ENCODE data around the gene MIDN.

Gene MIDN

DNA sequence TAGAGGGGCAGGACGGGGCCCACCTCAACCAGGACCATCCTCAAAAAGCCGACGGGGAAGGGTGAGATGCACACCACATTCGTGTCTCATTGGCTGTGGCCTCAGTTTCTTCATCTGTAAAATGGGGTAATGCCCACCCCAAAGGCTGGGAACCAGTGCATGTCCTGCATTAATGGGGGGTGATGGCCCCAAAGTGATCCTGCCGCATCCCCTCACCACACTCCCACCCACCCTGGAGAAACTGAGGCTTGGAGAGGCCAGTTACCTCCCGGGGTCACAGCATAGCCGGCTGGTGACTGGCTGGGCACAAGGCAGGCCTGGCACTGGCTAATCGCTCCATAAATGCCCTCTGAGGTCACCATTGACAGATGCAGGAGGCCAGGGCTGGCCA is 640 bp upstream of the MIDN start:
- H3K79me1 ChIP-seq (ENCODE audit: low read depth, low read length): peaks cover 15% of the 10 kb centered on the region
- no peaks in the 10 kb centered on the region for H3K9me3 ChIP-seq (replicated peaks in 1 of 2; ENCODE audit: control insufficient read depth in 2 of 2, insufficient read depth in 1 of 2, low read depth in 1 of 2, low read length in 2 of 2)
- H3K14ac ChIP-seq (ENCODE audit: low read length): no peak overlapping the region
- H2AFZ ChIP-seq (ENCODE audit: low read length): no peak overlapping the region
- no peaks in the 10 kb centered on the region for H3K27me3 ChIP-seq (ENCODE audit: control insufficient read depth in 3 of 3, insufficient read depth in 3 of 3, low read depth in 1 of 3, low read length in 3 of 3)
- H3K9ac ChIP-seq (ENCODE audit: low read depth, low read length, poor library complexity): peak overlapping the region; percentile 64
- peak overlapping the region; percentile 94 for H2AK5ac ChIP-seq (ENCODE audit: low read depth, low read length)
- no peak for DNase-seq (ENCODE audit: low spot score)
- H3K4me1 ChIP-seq (ENCODE audit: control insufficient read depth in 2 of 2, insufficient read depth in 1 of 2, low read depth in 1 of 2, low read length in 2 of 2): peaks cover 14 to 32% of the 10 kb centered on the region in 2 donors
- peak overlapping the region; percentile 54 for H2BK15ac ChIP-seq (ENCODE audit: low read length)
- H2BK5ac ChIP-seq (ENCODE audit: low read length): peak overlapping the region; percentile 93
- peak overlapping the region; percentile 73 for H3K4me2 ChIP-seq (ENCODE audit: insufficient read depth, low read length, poor library complexity, severe bottlenecking)
- H3K18ac ChIP-seq (ENCODE audit: low read length): peak overlapping the region; percentile 95
- H4K91ac ChIP-seq (ENCODE audit: low read depth, low read length, poor library complexity): no peak overlapping the region
- H3K23ac ChIP-seq (ENCODE audit: low read depth, low read length, poor library complexity): peak overlapping the region; percentile 34
- no CpG with 5 or more reads among the region's 8 CpGs for WGBS, 2 donors (ENCODE audit: extremely low coverage in 2 of 2, insufficient read length in 2 of 2, insufficient replicate concordance in 1 of 2)
- peak overlapping the region; percentile 93 for H2BK12ac ChIP-seq (ENCODE audit: low read length)
- peaks cover 10 to 24% of the 10 kb centered on the region in 2 donors for H3K36me3 ChIP-seq (replicated peaks in 1 of 2; ENCODE audit: control insufficient read depth in 2 of 2, insufficient read depth in 2 of 2, low read length in 2 of 2)
- peak overlapping the region; percentile 56 for H2BK120ac ChIP-seq (ENCODE audit: low read depth, low read length)
- H3K4me3 ChIP-seq (ENCODE audit: low read length in 2 of 2): peak overlapping the region; percentile 78 to 98
- no peak overlapping the region for H4K8ac ChIP-seq (ENCODE audit: low read depth, low read length)
- peak overlapping the region; percentile 59 for H3K27ac ChIP-seq (replicated peaks; ENCODE audit: low read length)
- H3K4ac ChIP-seq (ENCODE audit: low read length): no peak overlapping the region

GRCh38 chr19:1248786-1249297 is 459 bp downstream of the MIDN start:
- H3K27me3 ChIP-seq (ENCODE audit: control insufficient read depth in 3 of 3, insufficient read depth in 3 of 3, low read depth in 1 of 3, low read length in 3 of 3): no peaks in the 10 kb centered on the region
- peaks cover 14 to 38% of the 10 kb centered on the region in 2 donors for H3K4me1 ChIP-seq (ENCODE audit: control insufficient read depth in 2 of 2, insufficient read depth in 1 of 2, low read depth in 1 of 2, low read length in 2 of 2)
- peaks cover 16 to 34% of the 10 kb centered on the region in 2 donors for H3K36me3 ChIP-seq (replicated peaks in 1 of 2; ENCODE audit: control insufficient read depth in 2 of 2, insufficient read depth in 2 of 2, low read length in 2 of 2)
- no peak for DNase-seq (ENCODE audit: low spot score)
- no peak overlapping the region for H3K14ac ChIP-seq (ENCODE audit: low read length)
- peak overlapping the region; percentile 95 to 98 for H3K4me3 ChIP-seq (ENCODE audit: low read length in 2 of 2)
- H4K8ac ChIP-seq (ENCODE audit: low read depth, low read length): no peak overlapping the region
- peak overlapping the region; percentile 53 for H3K4ac ChIP-seq (ENCODE audit: low read length)
- H2AFZ ChIP-seq (ENCODE audit: low read length): peak overlapping the region; percentile 86
- H3K23ac ChIP-seq (ENCODE audit: low read depth, low read length, poor library complexity): peak overlapping the region; percentile 97
- no peak overlapping the region for H2BK12ac ChIP-seq (ENCODE audit: low read length)
- peak overlapping the region; percentile 64 for H3K4me2 ChIP-seq (ENCODE audit: insufficient read depth, low read length, poor library complexity, severe bottlenecking)
- peak overlapping the region; percentile 83 for H2BK15ac ChIP-seq (ENCODE audit: low read length)
- peak overlapping the region; percentile 91 for H3K9ac ChIP-seq (ENCODE audit: low read depth, low read length, poor library complexity)
- H2BK120ac ChIP-seq (ENCODE audit: low read depth, low read length): peak overlapping the region; percentile 87
- H2AK5ac ChIP-seq (ENCODE audit: low read depth, low read length): peak overlapping the region; percentile 92
- H3K9me3 ChIP-seq (replicated peaks in 1 of 2; ENCODE audit: control insufficient read depth in 2 of 2, insufficient read depth in 1 of 2, low read depth in 1 of 2, low read length in 2 of 2): no peaks in the 10 kb centered on the region
- H3K79me1 ChIP-seq (ENCODE audit: low read depth, low read length): peaks cover 21% of the 10 kb centered on the region
- H4K91ac ChIP-seq (ENCODE audit: low read depth, low read length, poor library complexity): no peak overlapping the region
- peak overlapping the region; percentile 98 for H3K18ac ChIP-seq (ENCODE audit: low read length)
- H3K27ac ChIP-seq (replicated peaks; ENCODE audit: low read length): peak overlapping the region; percentile 95
- peak overlapping the region; percentile 93 for H2BK5ac ChIP-seq (ENCODE audit: low read length)
- WGBS, 2 donors (ENCODE audit: extremely low coverage in 2 of 2, insufficient read length in 2 of 2, insufficient replicate concordance in 1 of 2): no CpG with 5 or more reads among the region's 74 CpGs

GRCh38 chr19:1249298-1249989 is 1.1 kb downstream of the MIDN start:
- H2AK5ac ChIP-seq (ENCODE audit: low read depth, low read length): peak overlapping the region; percentile 92
- peak overlapping the region; percentile 99 for H2BK5ac ChIP-seq (ENCODE audit: low read length)
- peak overlapping the region; percentile 100 for H3K23ac ChIP-seq (ENCODE audit: low read depth, low read length, poor library complexity)
- peaks cover 16 to 39% of the 10 kb centered on the region in 2 donors for H3K4me1 ChIP-seq (ENCODE audit: control insufficient read depth in 2 of 2, insufficient read depth in 1 of 2, low read depth in 1 of 2, low read length in 2 of 2)
- peak overlapping the region; percentile 64 for H3K4me2 ChIP-seq (ENCODE audit: insufficient read depth, low read length, poor library complexity, severe bottlenecking)
- H3K14ac ChIP-seq (ENCODE audit: low read length): peak overlapping the region; percentile 14
- no peak overlapping the region for H4K91ac ChIP-seq (ENCODE audit: low read depth, low read length, poor library complexity)
- no CpG with 5 or more reads among the region's 102 CpGs for WGBS, 2 donors (ENCODE audit: extremely low coverage in 2 of 2, insufficient read length in 2 of 2, insufficient replicate concordance in 1 of 2)
- peak overlapping the region; percentile 81 for H2BK15ac ChIP-seq (ENCODE audit: low read length)
- peak; percentile 97 for DNase-seq (ENCODE audit: low spot score)
- no peak overlapping the region for H4K8ac ChIP-seq (ENCODE audit: low read depth, low read length)
- H3K4me3 ChIP-seq (ENCODE audit: low read length in 2 of 2): peak overlapping the region; percentile 98 to 99
- no peaks in the 10 kb centered on the region for H3K9me3 ChIP-seq (replicated peaks in 1 of 2; ENCODE audit: control insufficient read depth in 2 of 2, insufficient read depth in 1 of 2, low read depth in 1 of 2, low read length in 2 of 2)
- H2AFZ ChIP-seq (ENCODE audit: low read length): no peak overlapping the region
- H3K18ac ChIP-seq (ENCODE audit: low read length): peak overlapping the region; percentile 98
- H3K27ac ChIP-seq (replicated peaks; ENCODE audit: low read length): peak overlapping the region; percentile 95
- H3K4ac ChIP-seq (ENCODE audit: low read length): peak overlapping the region; percentile 53
- peak overlapping the region; percentile 87 for H2BK120ac ChIP-seq (ENCODE audit: low read depth, low read length)
- no peaks in the 10 kb centered on the region for H3K27me3 ChIP-seq (ENCODE audit: control insufficient read depth in 3 of 3, insufficient read depth in 3 of 3, low read depth in 1 of 3, low read length in 3 of 3)
- peak overlapping the region; percentile 97 for H3K9ac ChIP-seq (ENCODE audit: low read depth, low read length, poor library complexity)
- peaks cover 22% of the 10 kb centered on the region for H3K79me1 ChIP-seq (ENCODE audit: low read depth, low read length)
- no peak overlapping the region for H2BK12ac ChIP-seq (ENCODE audit: low read length)
- H3K36me3 ChIP-seq (replicated peaks in 1 of 2; ENCODE audit: control insufficient read depth in 2 of 2, insufficient read depth in 2 of 2, low read length in 2 of 2): peaks cover 22 to 35% of the 10 kb centered on the region in 2 donors

- Histone ChIP-seq H3K27me3 (ENCODE audit: control insufficient read depth in 3 of 3, insufficient read depth in 3 of 3, low read depth in 1 of 3, low read length in 3 of 3) (no peaks in the 10 kb centered on the region), H3K4me3 (ENCODE audit: low read length in 2 of 2) (peak overlapping the region; percentile 98 to 99), H2AK5ac (ENCODE audit: low read depth, low read length) (peak overlapping the region; percentile 92), H3K14ac (ENCODE audit: low read length) (peak overlapping the region; percentile 14), H3K4ac (ENCODE audit: low read length) (peak overlapping the region; percentile 53), H2BK5ac (ENCODE audit: low read length) (peak overlapping the region; percentile 99), H3K18ac (ENCODE audit: low read length) (peak overlapping the region; percentile 98), H3K9me3 (replicated peaks in 1 of 2; ENCODE audit: control insufficient read depth in 2 of 2, insufficient read depth in 1 of 2, low read depth in 1 of 2, low read length in 2 of 2) (no peaks in the 10 kb centered on the region), H2BK15ac (ENCODE audit: low read length) (no peak overlapping the region), H4K91ac (ENCODE audit: low read depth, low read length, poor library complexity) (no peak overlapping the region), H2AFZ (ENCODE audit: low read length) (no peak overlapping the region), H3K4me2 (ENCODE audit: insufficient read depth, low read length, poor library complexity, severe bottlenecking) (peak overlapping the region; percentile 49), H2BK12ac (ENCODE audit: low read length) (no peak overlapping the region), H3K36me3 (replicated peaks in 1 of 2; ENCODE audit: control insufficient read depth in 2 of 2, insufficient read depth in 2 of 2, low read length in 2 of 2) (peaks cover 28 to 39% of the 10 kb centered on the region in 2 donors), H3K23ac (ENCODE audit: low read depth, low read length, poor library complexity) (peak overlapping the region; percentile 100), H2BK120ac (ENCODE audit: low read depth, low read length) (no peak overlapping the region), H4K8ac (ENCODE audit: low read depth, low read length) (no peak overlapping the region), H3K9ac (ENCODE audit: low read depth, low read length, poor library complexity) (peak overlapping the region; percentile 97), H3K27ac (replicated peaks; ENCODE audit: low read length) (peak overlapping the region; percentile 85), H3K4me1 (ENCODE audit: control insufficient read depth in 2 of 2, insufficient read depth in 1 of 2, low read depth in 1 of 2, low read length in 2 of 2) (peaks cover 13 to 35% of the 10 kb centered on the region in 2 donors), H3K79me1 (ENCODE audit: low read depth, low read length) (peaks cover 26% of the 10 kb centered on the region)
- no peak for DNase-seq (ENCODE audit: low spot score)
- WGBS, 2 donors (ENCODE audit: extremely low coverage in 2 of 2, insufficient read length in 2 of 2, insufficient replicate concordance in 1 of 2): no CpG with 5 or more reads among the region's 67 CpGs
These were observed 1.6 kb downstream of the MIDN start for GRCh38 chr19:1249990-1250436.

Measured in neuronal stem cell (in vitro differentiated cells).